Astrocyte (in vitro differentiated cells and primary cell): Measurements from ENCODE around the gene TJAP1. TPM values are rescaled to one million over a fixed set of nuclear protein-coding genes. Genes with fewer than 3 reads are reported as not detected.

Experiments
- DNase-seq: peaks from one replicate; pipeline ENCODE4 v3.0.0-alpha.2; 2010; ENCODE audit warnings: low read depth
- FAIRE-seq: peaks from 2 replicates; lab custom pipeline; 2011; peaks lifted over from hg19 to GRCh38; lab: Jason Lieb, UNC
- H2AFZ ChIP-seq: 2 replicates; pipeline ENCODE4 v1.6.0; 2012; ENCODE audit warnings: low read depth, low read length, inconsistent platforms
- H3K27ac ChIP-seq: 2 replicates; pipeline ENCODE4 v1.5.1; 2011; ENCODE audit warnings: low read depth, low read length, inconsistent platforms
- H3K27me3 ChIP-seq: 2 replicates; pipeline ENCODE4 v1.6.0; 2011; ENCODE audit warnings: low read length, inconsistent platforms; ENCODE audit not compliant: insufficient read depth
- H3K36me3 ChIP-seq: 2 replicates; pipeline ENCODE4 v1.5.1; 2011; ENCODE audit warnings: low read length, inconsistent platforms; ENCODE audit not compliant: insufficient read depth
- H3K4me1 ChIP-seq: 2 replicates; pipeline ENCODE4 v1.5.1; 2011; ENCODE audit warnings: low read length, inconsistent platforms; ENCODE audit not compliant: insufficient read depth
- H3K4me2 ChIP-seq: 2 replicates; pipeline ENCODE4 v1.6.0; 2012; ENCODE audit warnings: low read length, inconsistent platforms
- H3K4me3 ChIP-seq: 2 replicates; pipeline ENCODE4 v1.5.1; 2011; ENCODE audit warnings: low read depth, mild to moderate bottlenecking, low read length, inconsistent platforms; ENCODE audit not compliant: insufficient read depth
- H3K79me2 ChIP-seq: 2 replicates; pipeline ENCODE4 v1.6.0; 2012; ENCODE audit warnings: mild to moderate bottlenecking, low read length, inconsistent platforms; ENCODE audit not compliant: insufficient read depth
- H3K9ac ChIP-seq: 2 replicates; pipeline ENCODE4 v1.6.0; 2012; ENCODE audit warnings: mild to moderate bottlenecking, low read length, inconsistent platforms
- H3K9me3 ChIP-seq: 2 replicates; pipeline ENCODE4 v1.5.1; 2012; ENCODE audit warnings: low read depth, mild to moderate bottlenecking, low read length, inconsistent platforms; ENCODE audit not compliant: insufficient read depth
- H4K20me1 ChIP-seq: 2 replicates; pipeline ENCODE4 v1.6.0; 2012; ENCODE audit warnings: low read length, inconsistent platforms; ENCODE audit not compliant: insufficient read depth
- H3K27ac Mint-ChIP-seq: one replicate; pipeline ENCODE4 v1.8.0; 2021; ENCODE audit warnings: mild to moderate bottlenecking, mixed read lengths; ENCODE audit not compliant: unreplicated experiment
- H3K27me3 Mint-ChIP-seq: one replicate; pipeline ENCODE4 v1.8.0; 2021; ENCODE audit warnings: low read depth, mixed read lengths; ENCODE audit not compliant: unreplicated experiment
- H3K36me3 Mint-ChIP-seq: one replicate; pipeline ENCODE4 v1.8.0; 2021; ENCODE audit warnings: low read depth, mixed read lengths; ENCODE audit not compliant: unreplicated experiment
- H3K4me1 Mint-ChIP-seq: one replicate; pipeline ENCODE4 v1.8.0; 2021; ENCODE audit warnings: low read depth, mixed read lengths; ENCODE audit not compliant: unreplicated experiment
- H3K4me3 Mint-ChIP-seq: one replicate; pipeline ENCODE4 v1.8.0; 2021; ENCODE audit warnings: mild to moderate bottlenecking, moderate library complexity, mixed read lengths; ENCODE audit not compliant: unreplicated experiment
- H3K9me3 Mint-ChIP-seq: one replicate; pipeline ENCODE4 v1.8.0; 2021; ENCODE audit warnings: mild to moderate bottlenecking, mixed read lengths; ENCODE audit not compliant: unreplicated experiment
- EZH2 ChIP-seq: IDR thresholded peaks from 2 replicates; pipeline ENCODE4 v1.6.1; 2012; ENCODE audit warnings: mild to moderate bottlenecking, low read length, inconsistent platforms; ENCODE audit not compliant: insufficient read depth
- total RNA-seq: library from RNA; stranded (reverse); gene quantifications from 2 replicates; pipeline ENCODE4 v1.2.1, GENCODE V29; 2021
- TF ChIP-seq, protein P1 (sequence below): IDR thresholded peaks from 2 replicates; pipeline ENCODE4 v1.5.1; 2011; ENCODE audit warnings: low read depth, mild to moderate bottlenecking, inconsistent platforms, low read length, moderate library complexity; ENCODE audit not compliant: insufficient read depth

TJAP1 gene
- total RNA-seq, 1 donor from 2014 or later, result 26.6 TPM

DNA sequence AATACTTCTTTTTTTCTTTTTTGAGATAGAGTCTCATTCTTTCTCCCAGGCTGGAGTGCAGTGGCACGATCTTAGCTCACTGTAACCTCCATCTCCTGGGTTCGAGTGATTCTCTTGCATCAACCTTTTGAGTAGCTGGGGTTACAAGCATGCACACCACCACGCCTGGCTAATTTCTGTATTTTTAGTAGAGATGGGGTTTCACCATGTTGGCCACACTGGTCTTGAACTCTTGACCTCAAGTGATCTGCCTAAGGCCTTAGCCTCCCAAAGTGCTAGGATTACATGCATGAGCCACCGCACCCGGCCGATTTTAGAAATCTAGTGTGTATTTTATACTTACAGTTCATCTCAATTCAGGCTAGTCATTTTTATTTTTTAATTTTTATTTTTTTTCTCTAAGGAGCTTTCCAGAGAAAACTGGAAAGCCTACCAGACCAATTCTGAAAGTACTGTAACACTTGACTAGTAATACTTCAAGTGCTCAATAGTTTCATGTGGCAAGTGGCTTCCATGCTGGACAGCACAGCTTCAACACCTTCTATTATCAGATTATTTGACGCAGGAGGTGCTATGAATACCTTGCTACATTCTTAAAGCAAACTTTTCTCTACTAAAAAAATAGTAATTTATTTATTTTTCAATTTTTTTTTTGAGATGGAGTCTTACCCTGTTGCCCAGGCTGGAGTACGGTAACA, 64.6 kb downstream of the TJAP1 start:
- Histone ChIP-seq H3K4me1 (no peaks in the 10 kb centered on the region), H3K9ac (no peak overlapping the region), H4K20me1 (peaks cover 3% of the 10 kb centered on the region), H3K4me3 (no peak overlapping the region), H3K79me2 (no peaks in the 10 kb centered on the region), H3K36me3 (peaks cover 42% of the 10 kb centered on the region), H3K4me2 (no peak overlapping the region), H2AFZ (no peak overlapping the region), H3K27me3 (no peaks in the 10 kb centered on the region), H3K9me3 (no peaks in the 10 kb centered on the region), H3K27ac (no peak overlapping the region)
- Mint-ChIP-seq H3K36me3 (peaks cover 14% of the 10 kb centered on the region), H3K4me1 (no peaks in the 10 kb centered on the region), H3K4me3 (no peak overlapping the region), H3K9me3 (peaks cover 2% of the 10 kb centered on the region), H3K27ac (no peak overlapping the region), H3K27me3 (no peaks in the 10 kb centered on the region)
- FAIRE-seq (no peak), DNase-seq (no peak)
- TF ChIP-seq, protein P1, sequence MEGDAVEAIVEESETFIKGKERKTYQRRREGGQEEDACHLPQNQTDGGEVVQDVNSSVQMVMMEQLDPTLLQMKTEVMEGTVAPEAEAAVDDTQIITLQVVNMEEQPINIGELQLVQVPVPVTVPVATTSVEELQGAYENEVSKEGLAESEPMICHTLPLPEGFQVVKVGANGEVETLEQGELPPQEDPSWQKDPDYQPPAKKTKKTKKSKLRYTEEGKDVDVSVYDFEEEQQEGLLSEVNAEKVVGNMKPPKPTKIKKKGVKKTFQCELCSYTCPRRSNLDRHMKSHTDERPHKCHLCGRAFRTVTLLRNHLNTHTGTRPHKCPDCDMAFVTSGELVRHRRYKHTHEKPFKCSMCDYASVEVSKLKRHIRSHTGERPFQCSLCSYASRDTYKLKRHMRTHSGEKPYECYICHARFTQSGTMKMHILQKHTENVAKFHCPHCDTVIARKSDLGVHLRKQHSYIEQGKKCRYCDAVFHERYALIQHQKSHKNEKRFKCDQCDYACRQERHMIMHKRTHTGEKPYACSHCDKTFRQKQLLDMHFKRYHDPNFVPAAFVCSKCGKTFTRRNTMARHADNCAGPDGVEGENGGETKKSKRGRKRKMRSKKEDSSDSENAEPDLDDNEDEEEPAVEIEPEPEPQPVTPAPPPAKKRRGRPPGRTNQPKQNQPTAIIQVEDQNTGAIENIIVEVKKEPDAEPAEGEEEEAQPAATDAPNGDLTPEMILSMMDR, result no peak

DNA sequence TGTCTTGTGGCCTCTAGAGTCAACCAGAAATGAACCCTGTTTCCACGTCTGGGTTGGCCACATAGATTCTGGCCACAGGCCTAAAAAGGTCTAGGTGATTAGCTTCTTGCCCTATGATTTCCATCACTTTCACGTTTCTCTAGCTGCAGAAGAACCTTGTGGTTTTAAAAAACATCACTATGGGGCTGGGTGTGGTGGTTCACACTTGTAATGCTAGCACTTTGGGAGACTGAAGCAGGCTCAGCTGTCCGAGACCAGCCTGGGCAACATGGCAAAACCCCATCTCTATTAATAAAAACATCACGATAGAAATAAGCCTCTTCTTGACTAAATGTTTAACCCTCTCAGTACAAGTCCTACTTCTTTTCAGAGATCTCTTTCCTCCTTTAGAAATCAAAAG, 67.1 kb downstream of the TJAP1 start:
- no peaks in the 10 kb centered on the region for H3K9me3 ChIP-seq
- Mint-ChIP-seq H3K27me3 (no peaks in the 10 kb centered on the region), H3K4me3 (no peak overlapping the region), H3K27ac (no peak overlapping the region), H3K9me3 (no peaks in the 10 kb centered on the region), H3K36me3 (peaks cover 14% of the 10 kb centered on the region), H3K4me1 (no peaks in the 10 kb centered on the region)
- TF ChIP-seq, protein P1, result no peak
- TF ChIP-seq EZH2, result no peak
- no peaks in the 10 kb centered on the region for H3K27me3 ChIP-seq
- no peak for DNase-seq
- H4K20me1 ChIP-seq, result peaks cover 3% of the 10 kb centered on the region
- no peak overlapping the region for H3K4me3 ChIP-seq
- H3K9ac ChIP-seq, result no peak overlapping the region
- H3K27ac ChIP-seq, result no peak overlapping the region
- FAIRE-seq, result no peak
- H3K36me3 ChIP-seq, result peaks cover 53% of the 10 kb centered on the region
- H3K4me2 ChIP-seq, result no peak overlapping the region
- no peak overlapping the region for H2AFZ ChIP-seq
- H3K79me2 ChIP-seq, result no peaks in the 10 kb centered on the region
- H3K4me1 ChIP-seq, result no peaks in the 10 kb centered on the region

DNA sequence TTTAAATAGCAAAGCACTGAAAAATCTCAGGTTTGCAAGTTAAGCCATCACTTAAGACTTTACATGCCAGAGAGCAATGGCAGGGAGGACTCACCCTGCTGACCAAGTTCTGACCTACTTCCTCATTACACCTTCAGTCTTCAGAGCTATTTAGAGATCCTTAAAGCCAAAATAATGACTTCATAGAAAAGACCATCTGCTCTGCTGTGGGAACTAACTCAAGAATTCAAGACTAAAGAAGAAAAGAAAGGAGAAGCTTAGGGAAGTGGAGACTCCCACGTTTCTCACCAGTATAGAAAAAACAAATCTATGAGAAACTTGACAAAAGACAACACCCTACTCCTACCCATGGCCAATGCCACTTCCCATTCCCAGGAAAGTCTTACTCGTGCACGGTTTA, 69.9 kb downstream of the TJAP1 start:
- H3K4me1 ChIP-seq, result no peaks in the 10 kb centered on the region
- no peaks in the 10 kb centered on the region for H3K27me3 Mint-ChIP-seq
- no peak overlapping the region for H3K27ac ChIP-seq
- H3K27ac Mint-ChIP-seq, result no peak overlapping the region
- H3K9me3 ChIP-seq, result no peaks in the 10 kb centered on the region
- no peaks in the 10 kb centered on the region for H3K79me2 ChIP-seq
- no peak overlapping the region for H2AFZ ChIP-seq
- no peaks in the 10 kb centered on the region for H4K20me1 ChIP-seq
- peaks cover 9% of the 10 kb centered on the region for H3K36me3 Mint-ChIP-seq
- H3K4me3 ChIP-seq, result no peak overlapping the region
- no peaks in the 10 kb centered on the region for H3K4me1 Mint-ChIP-seq
- DNase-seq, result no peak
- H3K9me3 Mint-ChIP-seq, result no peaks in the 10 kb centered on the region
- H3K9ac ChIP-seq, result no peak overlapping the region
- H3K4me3 Mint-ChIP-seq, result no peak overlapping the region
- no peaks in the 10 kb centered on the region for H3K27me3 ChIP-seq
- no peak overlapping the region for H3K4me2 ChIP-seq
- TF ChIP-seq, protein P1, result no peak
- TF ChIP-seq EZH2, result no peak
- no peak for FAIRE-seq
- H3K36me3 ChIP-seq, result peaks cover 61% of the 10 kb centered on the region
